Measurements from ENCODE around the gene GPR18.

- TF ChIP-seq, protein P1, sequence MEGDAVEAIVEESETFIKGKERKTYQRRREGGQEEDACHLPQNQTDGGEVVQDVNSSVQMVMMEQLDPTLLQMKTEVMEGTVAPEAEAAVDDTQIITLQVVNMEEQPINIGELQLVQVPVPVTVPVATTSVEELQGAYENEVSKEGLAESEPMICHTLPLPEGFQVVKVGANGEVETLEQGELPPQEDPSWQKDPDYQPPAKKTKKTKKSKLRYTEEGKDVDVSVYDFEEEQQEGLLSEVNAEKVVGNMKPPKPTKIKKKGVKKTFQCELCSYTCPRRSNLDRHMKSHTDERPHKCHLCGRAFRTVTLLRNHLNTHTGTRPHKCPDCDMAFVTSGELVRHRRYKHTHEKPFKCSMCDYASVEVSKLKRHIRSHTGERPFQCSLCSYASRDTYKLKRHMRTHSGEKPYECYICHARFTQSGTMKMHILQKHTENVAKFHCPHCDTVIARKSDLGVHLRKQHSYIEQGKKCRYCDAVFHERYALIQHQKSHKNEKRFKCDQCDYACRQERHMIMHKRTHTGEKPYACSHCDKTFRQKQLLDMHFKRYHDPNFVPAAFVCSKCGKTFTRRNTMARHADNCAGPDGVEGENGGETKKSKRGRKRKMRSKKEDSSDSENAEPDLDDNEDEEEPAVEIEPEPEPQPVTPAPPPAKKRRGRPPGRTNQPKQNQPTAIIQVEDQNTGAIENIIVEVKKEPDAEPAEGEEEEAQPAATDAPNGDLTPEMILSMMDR (IDR thresholded peaks at IDR 0.05): no peak
- no peak for TF ChIP-seq ZFX (IDR thresholded peaks at IDR 0.05; ENCODE audit: borderline replicate concordance)
These were observed 2.9 kb downstream of the GPR18 start for GRCh38 chr13:99255271-99255670.
